Neural progenitor cell (in vitro differentiated cells): ENCODE measurements around the gene AHRR. TPM values are rescaled to one million over a fixed set of nuclear protein-coding genes. Genes with fewer than 3 reads are reported as not detected.

Source experiments
- DNase-seq: peaks from one replicate; pipeline ENCODE4 v3.0.0-alpha.2; 2016; ENCODE audit warnings: low spot score
- H2AFZ ChIP-seq: fragments of 200-600 bp; sonication (generic); replicated peaks from 2 replicates; pipeline ENCODE4 v1.6.1; 2016; ENCODE audit warnings: antibody characterized with exemption
- H3F3A ChIP-seq: fragments of 200-600 bp; sonication (generic); 2 replicates; pipeline ENCODE4 v1.6.1; 2016; ENCODE audit warnings: antibody characterized with exemption, low read depth
- H3K27ac ChIP-seq: fragments of 200-600 bp; sonication (generic); 2 replicates; pipeline ENCODE4 v1.5.1; 2016; ENCODE audit warnings: mild to moderate bottlenecking
- H3K27me3 ChIP-seq: fragments of 200-600 bp; sonication (generic); 2 replicates; pipeline ENCODE4 v1.6.1; 2016; ENCODE audit warnings: mild to moderate bottlenecking, moderate library complexity
- H3K36me3 ChIP-seq: fragments of 200-600 bp; sonication (generic); 2 replicates; pipeline ENCODE4 v1.5.1; 2016
- H3K4me1 ChIP-seq: fragments of 200-600 bp; sonication (generic); 2 replicates; pipeline ENCODE4 v1.6.1; 2016; ENCODE audit warnings: mixed run types
- H3K4me2 ChIP-seq: fragments of 200-600 bp; sonication (generic); 2 replicates; pipeline ENCODE4 v1.6.1; 2016
- H3K4me3 ChIP-seq: fragments of 200-600 bp; sonication (generic); 2 replicates; pipeline ENCODE4 v1.5.1; 2016
- H3K79me2 ChIP-seq: fragments of 200-600 bp; sonication (generic); 2 replicates; pipeline ENCODE4 v1.6.1; 2016; ENCODE audit warnings: low read depth
- H3K9ac ChIP-seq: fragments of 200-600 bp; sonication (generic); 2 replicates; pipeline ENCODE4 v1.6.1; 2016
- H3K9me3 ChIP-seq: fragments of 200-600 bp; sonication (generic); 2 replicates; pipeline ENCODE4 v1.5.1; 2016; ENCODE audit warnings: low read depth
- H4K20me1 ChIP-seq: fragments of 200-600 bp; sonication (generic); 2 replicates; pipeline ENCODE4 v1.6.1; 2016; ENCODE audit warnings: low read depth
- H3K27ac Mint-ChIP-seq: 3 replicates; pipeline ENCODE4 v1.8.0; 2021; ENCODE audit warnings: mixed read lengths
- H3K27me3 Mint-ChIP-seq: 2 replicates; pipeline ENCODE4 v1.8.0; 2022; ENCODE audit warnings: low read depth, mild to moderate bottlenecking, inconsistent platforms, moderate library complexity, mixed read lengths; ENCODE audit not compliant: insufficient read depth
- H3K36me3 Mint-ChIP-seq: 3 replicates; pipeline ENCODE4 v1.8.0; 2021; ENCODE audit warnings: mixed read lengths
- H3K4me1 Mint-ChIP-seq: 3 replicates; pipeline ENCODE4 v1.8.0; 2021; ENCODE audit warnings: mixed read lengths
- H3K4me3 Mint-ChIP-seq: 3 replicates; pipeline ENCODE4 v1.8.0; 2021; ENCODE audit warnings: mild to moderate bottlenecking, moderate library complexity, mixed read lengths
- H3K9me3 Mint-ChIP-seq: 3 replicates; pipeline ENCODE4 v1.8.0; 2020; ENCODE audit warnings: mixed read lengths
- EZH2 ChIP-seq: fragments of 200-600 bp; sonication (generic); IDR thresholded peaks from 2 replicates; pipeline ENCODE4 v1.6.1; 2017; ENCODE audit warnings: antibody characterized with exemption, mild to moderate bottlenecking, moderate library complexity
- EZH2phosphoT487 ChIP-seq: fragments of 200-600 bp; sonication (generic); IDR thresholded peaks from 2 replicates; pipeline ENCODE4 v1.6.1; 2017; ENCODE audit warnings: antibody characterized with exemption
- total RNA-seq: library from RNA; depleted of rRNA; stranded (reverse); fragments of >200 nt; gene quantifications from 2 replicates; pipeline ENCODE4 v1.2.3, GENCODE V29; 2015; ENCODE audit warnings: low replicate concordance
- TF ChIP-seq, protein P1 (sequence below): fragments of 200-600 bp; sonication (generic); IDR thresholded peaks from 2 replicates; pipeline ENCODE4 v1.5.1; 2017; ENCODE audit warnings: antibody characterized with exemption, mild to moderate bottlenecking

Gene AHRR
- total RNA-seq, 1 donor from 2014 or later = 0.34 TPM

DNA sequence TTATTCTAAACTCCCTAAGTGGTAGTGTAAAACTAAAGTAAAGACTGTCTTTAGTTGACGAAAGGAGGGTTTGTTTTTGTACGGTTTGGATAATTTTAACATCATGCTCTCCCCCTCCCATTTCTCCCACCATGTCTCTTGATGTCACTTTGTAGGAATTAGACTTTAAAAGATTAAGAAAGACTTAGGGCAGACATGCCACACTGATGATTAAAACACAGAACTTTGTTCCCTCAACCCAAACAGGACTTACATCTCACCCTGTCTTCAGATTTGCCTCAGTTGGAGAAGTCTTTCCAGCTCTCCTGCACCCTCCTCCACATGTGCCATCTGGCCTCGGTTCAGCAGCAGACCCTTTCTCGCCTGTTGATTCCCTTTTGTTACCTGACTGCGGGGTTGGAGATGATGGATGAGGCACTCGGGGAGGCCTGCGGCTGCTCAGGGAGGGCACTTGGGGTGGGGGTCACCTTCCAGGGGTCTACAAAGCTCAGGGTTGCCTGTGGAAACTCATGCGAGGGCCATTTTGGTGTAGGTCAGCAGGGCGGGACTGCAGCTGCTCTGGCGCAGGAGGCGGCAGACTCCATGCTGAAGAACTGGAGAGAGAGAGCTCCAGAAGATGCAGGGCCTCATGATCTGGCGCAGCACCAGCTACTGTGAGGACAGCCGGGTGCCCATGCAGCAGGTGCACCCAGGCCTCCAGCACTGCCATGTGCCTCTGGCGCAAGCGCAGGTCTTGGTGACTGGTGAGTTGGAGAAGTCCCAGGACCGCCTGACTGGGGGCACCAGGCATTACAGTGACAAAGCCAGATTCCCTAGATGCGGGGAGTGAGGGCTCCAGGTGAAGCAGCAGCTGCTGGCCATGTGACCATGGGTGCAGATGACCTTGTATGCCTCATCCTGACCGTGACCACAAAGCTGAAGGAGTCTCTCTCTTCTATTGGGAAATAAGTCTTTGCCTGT, 96.9 kb downstream of the AHRR start:
- Histone ChIP-seq H3K79me2 (no peaks in the 10 kb centered on the region), H3K36me3 (no peaks in the 10 kb centered on the region), H3K9me3 (no peaks in the 10 kb centered on the region), H3F3A (no peaks in the 10 kb centered on the region), H3K27ac (no peak overlapping the region), H3K9ac (no peak overlapping the region), H3K4me3 (no peak overlapping the region), H4K20me1 (no peaks in the 10 kb centered on the region), H3K4me2 (no peak overlapping the region), H3K4me1 (peaks cover 4% of the 10 kb centered on the region), H2AFZ (no peak overlapping the region), H3K27me3 (no peaks in the 10 kb centered on the region)
- H3K4me1 Mint-ChIP-seq = peaks cover 44% of the 10 kb centered on the region
- no peak overlapping the region for H3K4me3 Mint-ChIP-seq
- H3K36me3 Mint-ChIP-seq = no peaks in the 10 kb centered on the region
- no peak for DNase-seq
- peak overlapping the region; percentile 80 for H3K27ac Mint-ChIP-seq
- peaks cover 22% of the 10 kb centered on the region for H3K27me3 Mint-ChIP-seq
- TF ChIP-seq EZH2phosphoT487 (no peak), EZH2 (no peak)
- TF ChIP-seq, protein P1, sequence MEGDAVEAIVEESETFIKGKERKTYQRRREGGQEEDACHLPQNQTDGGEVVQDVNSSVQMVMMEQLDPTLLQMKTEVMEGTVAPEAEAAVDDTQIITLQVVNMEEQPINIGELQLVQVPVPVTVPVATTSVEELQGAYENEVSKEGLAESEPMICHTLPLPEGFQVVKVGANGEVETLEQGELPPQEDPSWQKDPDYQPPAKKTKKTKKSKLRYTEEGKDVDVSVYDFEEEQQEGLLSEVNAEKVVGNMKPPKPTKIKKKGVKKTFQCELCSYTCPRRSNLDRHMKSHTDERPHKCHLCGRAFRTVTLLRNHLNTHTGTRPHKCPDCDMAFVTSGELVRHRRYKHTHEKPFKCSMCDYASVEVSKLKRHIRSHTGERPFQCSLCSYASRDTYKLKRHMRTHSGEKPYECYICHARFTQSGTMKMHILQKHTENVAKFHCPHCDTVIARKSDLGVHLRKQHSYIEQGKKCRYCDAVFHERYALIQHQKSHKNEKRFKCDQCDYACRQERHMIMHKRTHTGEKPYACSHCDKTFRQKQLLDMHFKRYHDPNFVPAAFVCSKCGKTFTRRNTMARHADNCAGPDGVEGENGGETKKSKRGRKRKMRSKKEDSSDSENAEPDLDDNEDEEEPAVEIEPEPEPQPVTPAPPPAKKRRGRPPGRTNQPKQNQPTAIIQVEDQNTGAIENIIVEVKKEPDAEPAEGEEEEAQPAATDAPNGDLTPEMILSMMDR = no peak
- no peaks in the 10 kb centered on the region for H3K9me3 Mint-ChIP-seq

DNA sequence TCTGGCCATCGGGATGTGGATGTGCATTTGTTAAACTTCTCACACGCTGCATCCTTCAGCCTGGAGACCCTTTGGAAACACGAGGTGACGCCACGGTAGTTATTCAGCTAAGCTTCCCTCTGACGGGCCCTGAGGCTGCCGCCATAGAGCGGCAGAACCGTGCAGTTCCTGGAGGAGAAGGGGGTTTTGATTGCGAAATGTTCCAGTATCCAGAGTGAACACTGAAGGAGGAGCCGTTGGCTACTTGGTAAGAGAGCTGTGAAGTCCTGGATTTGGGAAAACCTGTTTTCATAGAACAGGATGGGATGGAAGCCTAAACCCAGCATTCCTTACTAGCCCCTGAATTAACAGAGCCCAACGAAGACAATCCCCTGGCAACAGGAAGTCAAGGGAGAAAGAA, 98.5 kb downstream of the AHRR start:
- Mint-ChIP-seq H3K4me3 (no peak overlapping the region), H3K4me1 (peaks cover 34% of the 10 kb centered on the region), H3K27me3 (peaks cover 22% of the 10 kb centered on the region), H3K9me3 (no peaks in the 10 kb centered on the region), H3K36me3 (no peaks in the 10 kb centered on the region), H3K27ac (peak overlapping the region; percentile 35)
- no peak overlapping the region for H3K9ac ChIP-seq
- H3K4me1 ChIP-seq = peaks cover 4% of the 10 kb centered on the region
- H3K4me3 ChIP-seq = no peak overlapping the region
- H3F3A ChIP-seq = no peaks in the 10 kb centered on the region
- no peak for DNase-seq
- no peaks in the 10 kb centered on the region for H3K36me3 ChIP-seq
- H2AFZ ChIP-seq = no peak overlapping the region
- H3K27ac ChIP-seq = no peak overlapping the region
- no peak for TF ChIP-seq EZH2phosphoT487
- TF ChIP-seq, protein P1 = no peak
- TF ChIP-seq EZH2 = no peak
- H3K27me3 ChIP-seq = no peaks in the 10 kb centered on the region
- no peaks in the 10 kb centered on the region for H3K9me3 ChIP-seq
- H4K20me1 ChIP-seq = no peaks in the 10 kb centered on the region
- no peaks in the 10 kb centered on the region for H3K79me2 ChIP-seq
- H3K4me2 ChIP-seq = no peak overlapping the region

DNA sequence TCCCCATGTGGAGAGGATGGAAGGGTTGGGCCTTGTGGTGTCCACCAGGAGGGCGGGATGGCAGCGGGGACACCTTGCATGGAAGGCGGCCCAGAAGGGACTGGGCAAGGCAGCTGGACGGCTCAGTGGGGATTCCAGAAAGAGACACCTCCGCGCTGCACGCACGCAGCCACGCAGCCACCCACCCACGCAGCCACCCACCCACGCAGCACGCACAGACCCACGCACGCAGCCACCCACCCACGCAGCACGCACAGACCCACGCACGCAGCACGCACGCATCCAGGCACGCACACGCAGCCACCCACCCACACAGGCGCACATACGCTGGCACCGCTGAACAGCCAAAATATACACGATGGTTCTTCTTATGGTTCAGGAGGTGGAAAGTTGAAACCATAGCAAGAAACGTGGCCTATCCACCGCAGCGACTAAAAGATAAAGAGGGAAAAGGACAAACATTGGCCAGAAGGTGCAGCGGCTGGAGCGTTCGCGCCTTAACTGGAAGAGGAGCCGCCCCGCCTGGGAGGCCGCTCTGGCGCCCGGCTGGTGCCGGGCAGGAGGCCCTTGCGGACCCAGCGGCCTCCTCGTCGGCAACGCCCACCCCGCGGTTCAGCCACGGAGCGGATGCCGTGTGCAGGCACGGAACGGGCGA, 99.2 kb downstream of the AHRR start:
- no peak for DNase-seq
- no peaks in the 10 kb centered on the region for H3K9me3 Mint-ChIP-seq
- H3K9ac ChIP-seq = no peak overlapping the region
- no peaks in the 10 kb centered on the region for H3K27me3 ChIP-seq
- H3K36me3 ChIP-seq = no peaks in the 10 kb centered on the region
- no peaks in the 10 kb centered on the region for H3K79me2 ChIP-seq
- H3K27ac Mint-ChIP-seq = no peak overlapping the region
- peaks cover 30% of the 10 kb centered on the region for H3K4me1 Mint-ChIP-seq
- no peak overlapping the region for H3K27ac ChIP-seq
- H2AFZ ChIP-seq = no peak overlapping the region
- TF ChIP-seq, protein P1 = no peak
- TF ChIP-seq EZH2 (no peak), EZH2phosphoT487 (no peak)
- no peaks in the 10 kb centered on the region for H3K9me3 ChIP-seq
- H3K27me3 Mint-ChIP-seq = peaks cover 24% of the 10 kb centered on the region
- H3F3A ChIP-seq = no peaks in the 10 kb centered on the region
- H4K20me1 ChIP-seq = no peaks in the 10 kb centered on the region
- H3K4me2 ChIP-seq = no peak overlapping the region
- no peak overlapping the region for H3K4me3 ChIP-seq
- H3K4me3 Mint-ChIP-seq = no peak overlapping the region
- H3K36me3 Mint-ChIP-seq = no peaks in the 10 kb centered on the region
- peaks cover 3% of the 10 kb centered on the region for H3K4me1 ChIP-seq
